LNCaP clone FGC (cell line): ENCODE results near the gene ATP5MK.

ENCODE experiments used
- DNase-seq: peaks from one replicate; pipeline ENCODE4 v3.0.0-alpha.2; 2011; ENCODE audit warnings: low read depth
- H3K4me3 ChIP-seq: 2 replicates; pipeline ENCODE4 v1.5.1; 2011; ENCODE audit warnings: mild to moderate bottlenecking, low read depth, low read length, control low read depth
- TF ChIP-seq, protein P1 (sequence below): IDR thresholded peaks from 2 replicates; pipeline ENCODE4 v1.5.1; 2012; ENCODE audit warnings: mild to moderate bottlenecking; ENCODE audit not compliant: control insufficient read depth, insufficient read depth; ENCODE audit errors: extremely low read depth

Gene ATP5MK

DNA sequence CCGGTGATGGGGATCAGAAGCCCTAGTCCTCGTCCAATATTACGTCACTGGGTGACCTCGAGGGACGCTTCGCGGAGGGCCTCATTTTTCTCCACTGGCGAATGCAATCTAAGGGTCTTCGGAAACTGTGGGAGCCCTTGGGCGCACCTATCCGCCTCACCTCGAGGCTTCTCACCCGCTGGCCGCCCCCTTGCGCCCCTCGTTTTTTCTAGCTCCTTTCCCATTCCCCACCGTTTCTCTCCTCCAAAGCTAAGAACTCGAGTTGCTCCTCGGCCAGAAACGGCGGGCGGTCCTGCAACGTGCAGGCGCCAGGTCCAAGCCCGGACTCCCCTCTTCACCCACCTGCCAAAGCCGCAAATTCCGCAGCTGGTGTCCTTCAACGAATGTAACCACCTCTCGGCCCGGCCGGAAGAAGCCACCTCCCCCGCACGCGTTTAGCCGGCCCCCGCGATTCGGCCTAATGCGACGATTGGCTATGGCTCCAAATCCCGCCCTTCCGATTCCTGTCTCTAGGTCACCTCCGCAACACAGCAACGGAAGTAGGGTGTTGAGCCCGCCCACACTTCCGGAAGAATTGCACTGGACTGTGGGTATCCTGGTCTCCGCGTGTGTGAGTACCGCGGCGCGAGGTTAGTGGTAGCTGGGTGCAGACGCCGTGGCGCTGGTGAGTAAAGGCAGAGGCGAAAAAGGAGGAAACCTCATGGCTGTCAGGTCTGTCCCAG, at the start of gene ATP5MK, which contains the start of gene PDCD11:
Gene ATP5MK (minus strand): TSS at position 409 of the 722 bp plus-strand sequence. CDS start 4,018 bp downstream, outside the sequence.
Gene PDCD11 (plus strand): TSS at position 560 of the 722 bp plus-strand sequence. CDS start 1,801 bp downstream, outside the sequence.
- H3K4me3 ChIP-seq, result peak within 1 kb of the TSS; percentile 95
- DNase-seq, result peak; percentile 97
- TF ChIP-seq, protein P1, sequence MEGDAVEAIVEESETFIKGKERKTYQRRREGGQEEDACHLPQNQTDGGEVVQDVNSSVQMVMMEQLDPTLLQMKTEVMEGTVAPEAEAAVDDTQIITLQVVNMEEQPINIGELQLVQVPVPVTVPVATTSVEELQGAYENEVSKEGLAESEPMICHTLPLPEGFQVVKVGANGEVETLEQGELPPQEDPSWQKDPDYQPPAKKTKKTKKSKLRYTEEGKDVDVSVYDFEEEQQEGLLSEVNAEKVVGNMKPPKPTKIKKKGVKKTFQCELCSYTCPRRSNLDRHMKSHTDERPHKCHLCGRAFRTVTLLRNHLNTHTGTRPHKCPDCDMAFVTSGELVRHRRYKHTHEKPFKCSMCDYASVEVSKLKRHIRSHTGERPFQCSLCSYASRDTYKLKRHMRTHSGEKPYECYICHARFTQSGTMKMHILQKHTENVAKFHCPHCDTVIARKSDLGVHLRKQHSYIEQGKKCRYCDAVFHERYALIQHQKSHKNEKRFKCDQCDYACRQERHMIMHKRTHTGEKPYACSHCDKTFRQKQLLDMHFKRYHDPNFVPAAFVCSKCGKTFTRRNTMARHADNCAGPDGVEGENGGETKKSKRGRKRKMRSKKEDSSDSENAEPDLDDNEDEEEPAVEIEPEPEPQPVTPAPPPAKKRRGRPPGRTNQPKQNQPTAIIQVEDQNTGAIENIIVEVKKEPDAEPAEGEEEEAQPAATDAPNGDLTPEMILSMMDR, result peak; percentile 39

- no peak for DNase-seq
- TF ChIP-seq, protein P1, result no peak
- no peak overlapping the region for H3K4me3 ChIP-seq
Measured at GRCh38 chr10:103445366-103445765, 49.1 kb upstream of the ATP5MK start.

DNA sequence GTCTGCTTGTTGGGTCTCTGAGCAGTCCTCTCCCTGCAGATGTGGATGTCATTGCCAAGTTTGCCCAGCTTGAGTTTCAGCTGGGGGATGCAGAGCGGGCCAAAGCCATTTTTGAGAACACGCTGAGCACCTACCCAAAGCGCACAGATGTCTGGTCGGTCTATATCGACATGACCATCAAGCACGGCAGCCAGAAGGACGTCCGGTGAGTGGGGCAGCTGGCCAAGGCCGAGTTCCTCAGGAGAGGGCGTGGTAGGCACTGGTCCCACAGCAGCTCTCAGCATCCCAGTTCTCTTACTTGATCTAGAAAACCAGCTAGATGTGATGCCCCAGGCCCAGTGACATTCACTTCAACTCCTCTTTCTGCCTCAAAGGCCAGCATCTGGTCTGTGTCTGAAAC, 48.2 kb upstream of the ATP5MK start:
- TF ChIP-seq, protein P1, result no peak
- no peak for DNase-seq

GRCh38 chr10:103443475-103444185, 47.4 kb upstream of the ATP5MK start:
- H3K4me3 ChIP-seq, result no peak overlapping the region
- DNase-seq, result no peak
- TF ChIP-seq, protein P1, result no peak

More for the DNA sequence above, 48.2 kb upstream of the ATP5MK start:
- H3K4me3 ChIP-seq, result no peak overlapping the region

DNA sequence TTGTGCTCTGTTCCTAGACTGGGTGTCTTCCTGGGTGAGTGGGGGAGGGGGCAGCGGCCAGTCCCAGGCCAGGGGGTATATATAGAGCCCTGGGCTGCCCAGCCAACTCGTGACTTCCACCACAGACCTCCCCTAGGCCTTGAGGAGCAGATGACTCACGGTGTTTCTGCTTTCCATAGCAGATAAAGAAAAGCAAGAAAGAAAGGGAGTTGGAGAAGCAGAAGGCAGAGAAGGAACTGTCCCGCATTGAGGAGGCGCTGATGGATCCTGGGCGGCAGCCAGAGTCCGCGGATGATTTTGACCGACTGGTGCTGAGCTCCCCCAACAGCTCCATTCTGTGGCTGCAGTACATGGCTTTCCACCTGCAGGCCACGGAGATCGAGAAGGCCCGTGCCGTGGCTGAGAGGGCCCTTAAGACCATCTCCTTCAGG, 45.8 kb upstream of the ATP5MK start:
- TF ChIP-seq, protein P1, result no peak
- H3K4me3 ChIP-seq, result no peak overlapping the region
- no peak for DNase-seq

- no peak for DNase-seq
- no peak overlapping the region for H3K4me3 ChIP-seq
- TF ChIP-seq, protein P1, result no peak
Measured at GRCh38 chr10:103441611-103442010, 45.3 kb upstream of the ATP5MK start.

- DNase-seq, result no peak
- H3K4me3 ChIP-seq, result no peak overlapping the region
- TF ChIP-seq, protein P1, result no peak
Measured at GRCh38 chr10:103441206-103441605, 44.9 kb upstream of the ATP5MK start.
